Measurements from ENCODE around the gene OS9. TPM values are rescaled to one million over a fixed set of nuclear protein-coding genes. Genes with fewer than 3 reads are reported as not detected.
A peak's percentile ranks its signal among the peaks of the same experiment; 100 is the strongest.

The OS9 gene
- total and polyA plus RNA-seq, 4 donors: 140 to 261 (median 190) TPM

- Histone ChIP-seq H3K36me3 (ENCODE audit: control insufficient read depth, insufficient read depth, low read length) (peaks cover 34% of the 10 kb centered on the region), H3K27me3 (ENCODE audit: control insufficient read depth, insufficient read depth, low read length) (no peaks in the 10 kb centered on the region), H3K27ac (ENCODE audit: low read depth, low read length) (no peak overlapping the region), H3K4me1 (ENCODE audit: control insufficient read depth, insufficient read depth, low read length) (peaks cover 14% of the 10 kb centered on the region), H3K4me3 (ENCODE audit: low read depth, low read length) (peak overlapping the region; percentile 46), H3K9me3 (ENCODE audit: control insufficient read depth, insufficient read depth, low read length) (no peaks in the 10 kb centered on the region)
- 15% methylated on average over 11 of the region's 22 CpGs for WGBS (ENCODE audit: insufficient coverage)
- DNase-seq (ENCODE audit: low read depth in 4 of 6, low spot score in 6 of 6): no peak
Measured at GRCh38 chr12:57756406-57757341, 62.7 kb downstream of the OS9 start.

- WGBS (ENCODE audit: insufficient coverage): 94% methylated on average over 3 of the region's 4 CpGs
- H3K27ac ChIP-seq (ENCODE audit: low read depth, low read length): no peak overlapping the region
- H3K4me1 ChIP-seq (ENCODE audit: control insufficient read depth, insufficient read depth, low read length): peaks cover 14% of the 10 kb centered on the region
- no peak for DNase-seq (ENCODE audit: low read depth in 4 of 6, low spot score in 6 of 6)
- H3K9me3 ChIP-seq (ENCODE audit: control insufficient read depth, insufficient read depth, low read length): no peaks in the 10 kb centered on the region
- H3K4me3 ChIP-seq (ENCODE audit: low read depth, low read length): no peak overlapping the region
- H3K27me3 ChIP-seq (ENCODE audit: control insufficient read depth, insufficient read depth, low read length): peaks cover 2% of the 10 kb centered on the region
- peaks cover 37% of the 10 kb centered on the region for H3K36me3 ChIP-seq (ENCODE audit: control insufficient read depth, insufficient read depth, low read length)
Measured at GRCh38 chr12:57757771-57758170, 63.8 kb downstream of the OS9 start.

- Histone ChIP-seq H3K36me3 (ENCODE audit: control insufficient read depth, insufficient read depth, low read length) (peaks cover 37% of the 10 kb centered on the region), H3K9me3 (ENCODE audit: control insufficient read depth, insufficient read depth, low read length) (no peaks in the 10 kb centered on the region), H3K4me3 (ENCODE audit: low read depth, low read length) (no peak overlapping the region), H3K27ac (ENCODE audit: low read depth, low read length) (no peak overlapping the region), H3K27me3 (ENCODE audit: control insufficient read depth, insufficient read depth, low read length) (peaks cover 10% of the 10 kb centered on the region), H3K4me1 (ENCODE audit: control insufficient read depth, insufficient read depth, low read length) (peaks cover 14% of the 10 kb centered on the region)
- 92% methylated on average over 23 of the region's 25 CpGs for WGBS (ENCODE audit: insufficient coverage)
- no peak for DNase-seq (ENCODE audit: low read depth in 4 of 6, low spot score in 6 of 6)
Measured at GRCh38 chr12:57758552-57759359, 64.8 kb downstream of the OS9 start.

- H3K4me3 ChIP-seq (ENCODE audit: low read depth, low read length): no peak overlapping the region
- H3K9me3 ChIP-seq (ENCODE audit: control insufficient read depth, insufficient read depth, low read length): no peaks in the 10 kb centered on the region
- WGBS (ENCODE audit: insufficient coverage): 31% methylated on average over 3 of the region's 3 CpGs
- DNase-seq (ENCODE audit: low read depth in 4 of 6, low spot score in 6 of 6): peak in 1 of 6 donors; percentile 68
- H3K27ac ChIP-seq (ENCODE audit: low read depth, low read length): no peak overlapping the region
- H3K27me3 ChIP-seq (ENCODE audit: control insufficient read depth, insufficient read depth, low read length): peaks cover 18% of the 10 kb centered on the region
- H3K4me1 ChIP-seq (ENCODE audit: control insufficient read depth, insufficient read depth, low read length): peaks cover 13% of the 10 kb centered on the region
- peaks cover 37% of the 10 kb centered on the region for H3K36me3 ChIP-seq (ENCODE audit: control insufficient read depth, insufficient read depth, low read length)
Measured at GRCh38 chr12:57759360-57759980, 65.5 kb downstream of the OS9 start.

- peaks cover 20% of the 10 kb centered on the region for H3K4me1 ChIP-seq (ENCODE audit: control insufficient read depth, insufficient read depth, low read length)
- no peak for DNase-seq (ENCODE audit: low read depth in 4 of 6, low spot score in 6 of 6)
- no peaks in the 10 kb centered on the region for H3K9me3 ChIP-seq (ENCODE audit: control insufficient read depth, insufficient read depth, low read length)
- no CpG with 5 or more reads among the region's 3 CpGs for WGBS (ENCODE audit: insufficient coverage)
- H3K4me3 ChIP-seq (ENCODE audit: low read depth, low read length): no peak overlapping the region
- H3K27ac ChIP-seq (ENCODE audit: low read depth, low read length): no peak overlapping the region
- H3K27me3 ChIP-seq (ENCODE audit: control insufficient read depth, insufficient read depth, low read length): peaks cover 27% of the 10 kb centered on the region
- peaks cover 37% of the 10 kb centered on the region for H3K36me3 ChIP-seq (ENCODE audit: control insufficient read depth, insufficient read depth, low read length)
Measured at GRCh38 chr12:57760347-57760982, 66.5 kb downstream of the OS9 start.

GRCh38 chr12:57761391-57761998 is 67.6 kb downstream of the OS9 start:
- Histone ChIP-seq H3K27me3 (ENCODE audit: control insufficient read depth, insufficient read depth, low read length) (peaks cover 38% of the 10 kb centered on the region), H3K9me3 (ENCODE audit: control insufficient read depth, insufficient read depth, low read length) (no peaks in the 10 kb centered on the region), H3K4me3 (ENCODE audit: low read depth, low read length) (no peak overlapping the region), H3K36me3 (ENCODE audit: control insufficient read depth, insufficient read depth, low read length) (peaks cover 37% of the 10 kb centered on the region), H3K27ac (ENCODE audit: low read depth, low read length) (no peak overlapping the region), H3K4me1 (ENCODE audit: control insufficient read depth, insufficient read depth, low read length) (peaks cover 25% of the 10 kb centered on the region)
- 87% methylated on average over 3 of the region's 4 CpGs for WGBS (ENCODE audit: insufficient coverage)
- DNase-seq (ENCODE audit: low read depth in 4 of 6, low spot score in 6 of 6): no peak

GRCh38 chr12:57762463-57762862 is 68.5 kb downstream of the OS9 start:
- Histone ChIP-seq H3K27me3 (ENCODE audit: control insufficient read depth, insufficient read depth, low read length) (peaks cover 47% of the 10 kb centered on the region), H3K4me1 (ENCODE audit: control insufficient read depth, insufficient read depth, low read length) (peaks cover 28% of the 10 kb centered on the region), H3K4me3 (ENCODE audit: low read depth, low read length) (no peak overlapping the region), H3K27ac (ENCODE audit: low read depth, low read length) (no peak overlapping the region), H3K36me3 (ENCODE audit: control insufficient read depth, insufficient read depth, low read length) (peaks cover 28% of the 10 kb centered on the region), H3K9me3 (ENCODE audit: control insufficient read depth, insufficient read depth, low read length) (no peaks in the 10 kb centered on the region)
- WGBS (ENCODE audit: insufficient coverage): 100% methylated on average over 2 of the region's 2 CpGs
- DNase-seq (ENCODE audit: low read depth in 4 of 6, low spot score in 6 of 6): no peak

- Histone ChIP-seq H3K4me3 (ENCODE audit: low read depth, low read length) (no peak overlapping the region), H3K27me3 (ENCODE audit: control insufficient read depth, insufficient read depth, low read length) (peaks cover 53% of the 10 kb centered on the region), H3K36me3 (ENCODE audit: control insufficient read depth, insufficient read depth, low read length) (peaks cover 16% of the 10 kb centered on the region), H3K4me1 (ENCODE audit: control insufficient read depth, insufficient read depth, low read length) (peaks cover 28% of the 10 kb centered on the region), H3K27ac (ENCODE audit: low read depth, low read length) (no peak overlapping the region), H3K9me3 (ENCODE audit: control insufficient read depth, insufficient read depth, low read length) (no peaks in the 10 kb centered on the region)
- DNase-seq (ENCODE audit: low read depth in 4 of 6, low spot score in 6 of 6): no peak
- 75% methylated on average over 4 of the region's 6 CpGs for WGBS (ENCODE audit: insufficient coverage)
Measured at GRCh38 chr12:57763881-57764661, 70.1 kb downstream of the OS9 start.

All from spinal cord (tissue), 10 donors.